ENCODE results near the gene TPP1. TPM values are rescaled to one million over a fixed set of nuclear protein-coding genes. Genes with fewer than 3 reads are reported as not detected.

Gene TPP1
- total and polyA plus RNA-seq, 5 donors from 2014 or later, result 100 to 165 (median 136) TPM

DNA sequence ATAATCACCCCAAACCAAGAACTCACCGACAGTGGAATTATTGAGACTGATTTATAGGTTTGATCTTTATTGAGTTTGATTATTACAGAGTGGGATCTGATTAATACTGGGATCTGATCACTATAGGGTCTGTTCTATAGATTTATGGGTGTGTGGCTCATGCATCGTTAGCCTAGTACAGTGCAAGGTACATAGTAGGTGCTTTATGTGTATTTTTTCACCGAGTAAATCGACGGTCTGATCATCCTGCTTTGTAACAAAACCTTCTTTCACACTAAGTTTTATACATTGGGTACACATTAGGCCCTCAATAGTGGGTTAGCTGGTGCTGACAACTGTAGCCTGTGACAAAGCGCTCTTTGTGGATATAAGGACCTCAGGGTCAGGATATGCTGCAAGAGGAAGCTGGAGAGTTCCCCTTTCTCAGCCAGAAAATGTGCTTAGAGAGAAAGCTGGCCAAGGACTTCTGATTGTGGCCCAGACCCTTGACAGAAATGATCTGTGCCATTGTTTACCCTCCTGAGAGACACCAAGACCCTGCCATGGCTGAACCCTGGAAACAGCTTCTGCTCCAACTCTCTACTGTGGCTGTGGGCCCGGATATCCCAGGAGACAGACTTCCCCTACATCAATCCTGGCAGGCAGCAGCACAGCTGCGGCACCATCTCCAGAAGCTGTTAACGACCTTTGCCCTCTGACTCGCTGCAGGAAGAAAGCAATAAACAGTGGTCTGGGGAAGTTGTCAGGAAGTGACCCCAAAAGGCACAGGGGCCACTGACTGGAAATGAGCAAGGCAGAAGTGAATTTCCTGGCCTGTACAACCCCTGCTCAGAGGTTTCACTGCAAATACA, 16.1 kb upstream of the TPP1 start:
- Histone ChIP-seq H3K9me3 (ENCODE audit: control insufficient read depth in 2 of 2, low read length in 2 of 2) (no peaks in the 10 kb centered on the region), H3K36me3 (ENCODE audit: control insufficient read depth, insufficient read depth, low read length) (no peaks in the 10 kb centered on the region), H3K27ac (ENCODE audit: insufficient read depth, low read length, poor library complexity, severe bottlenecking) (no peak overlapping the region), H3K27me3 (ENCODE audit: control insufficient read depth, insufficient read depth, low read length) (no peaks in the 10 kb centered on the region), H3K4me1 (ENCODE audit: control insufficient read depth, insufficient read depth, low read length, poor library complexity, severe bottlenecking) (no peaks in the 10 kb centered on the region), H3K4me3 (ENCODE audit: low read depth, low read length) (no peak overlapping the region)
- Mint-ChIP-seq H3K27ac (no peak overlapping the region), H3K36me3 (peaks cover 12% of the 10 kb centered on the region), H3K4me3 (no peak overlapping the region), H3K27me3 (no peaks in the 10 kb centered on the region), H3K9me3 (no peaks in the 10 kb centered on the region), H3K4me1 (peaks cover 0 to 4% (median 0%) of the 10 kb centered on the region in 4 donors)
- no peak for DNase-seq
- no peak for ATAC-seq (ENCODE audit: low read depth in 2 of 2)

DNA sequence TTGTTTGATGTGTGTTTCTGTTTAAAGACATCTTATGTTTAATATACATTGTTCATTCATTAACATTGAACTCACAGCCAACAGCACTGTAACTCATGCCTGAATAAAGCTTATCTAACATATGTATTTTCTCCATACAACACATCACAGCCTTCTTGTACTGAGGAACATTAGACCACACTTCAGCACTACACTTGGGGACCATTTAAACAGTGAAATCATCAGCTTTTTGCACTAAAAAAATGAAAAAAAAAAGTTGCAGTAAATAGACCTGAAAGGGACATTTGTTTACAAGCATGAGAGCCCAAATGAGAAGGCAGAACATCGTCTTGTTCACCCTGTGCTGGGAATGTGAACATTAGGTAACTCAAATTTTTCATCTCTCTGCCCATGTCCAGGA, 15.3 kb upstream of the TPP1 start:
- Histone ChIP-seq H3K9me3 (ENCODE audit: control insufficient read depth in 2 of 2, low read length in 2 of 2) (no peaks in the 10 kb centered on the region), H3K4me1 (ENCODE audit: control insufficient read depth, insufficient read depth, low read length, poor library complexity, severe bottlenecking) (no peaks in the 10 kb centered on the region), H3K4me3 (ENCODE audit: low read depth, low read length) (no peak overlapping the region), H3K36me3 (ENCODE audit: control insufficient read depth, insufficient read depth, low read length) (no peaks in the 10 kb centered on the region), H3K27me3 (ENCODE audit: control insufficient read depth, insufficient read depth, low read length) (no peaks in the 10 kb centered on the region), H3K27ac (ENCODE audit: insufficient read depth, low read length, poor library complexity, severe bottlenecking) (no peak overlapping the region)
- no peak overlapping the region for H3K4me3 Mint-ChIP-seq
- H3K27ac Mint-ChIP-seq, result no peak overlapping the region
- H3K27me3 Mint-ChIP-seq, result no peaks in the 10 kb centered on the region
- H3K9me3 Mint-ChIP-seq, result no peaks in the 10 kb centered on the region
- ATAC-seq (ENCODE audit: low read depth in 2 of 2) (no peak), DNase-seq (no peak)
- peaks cover 0 to 4% (median 0%) of the 10 kb centered on the region in 4 donors for H3K4me1 Mint-ChIP-seq
- peaks cover 9% of the 10 kb centered on the region for H3K36me3 Mint-ChIP-seq

DNA sequence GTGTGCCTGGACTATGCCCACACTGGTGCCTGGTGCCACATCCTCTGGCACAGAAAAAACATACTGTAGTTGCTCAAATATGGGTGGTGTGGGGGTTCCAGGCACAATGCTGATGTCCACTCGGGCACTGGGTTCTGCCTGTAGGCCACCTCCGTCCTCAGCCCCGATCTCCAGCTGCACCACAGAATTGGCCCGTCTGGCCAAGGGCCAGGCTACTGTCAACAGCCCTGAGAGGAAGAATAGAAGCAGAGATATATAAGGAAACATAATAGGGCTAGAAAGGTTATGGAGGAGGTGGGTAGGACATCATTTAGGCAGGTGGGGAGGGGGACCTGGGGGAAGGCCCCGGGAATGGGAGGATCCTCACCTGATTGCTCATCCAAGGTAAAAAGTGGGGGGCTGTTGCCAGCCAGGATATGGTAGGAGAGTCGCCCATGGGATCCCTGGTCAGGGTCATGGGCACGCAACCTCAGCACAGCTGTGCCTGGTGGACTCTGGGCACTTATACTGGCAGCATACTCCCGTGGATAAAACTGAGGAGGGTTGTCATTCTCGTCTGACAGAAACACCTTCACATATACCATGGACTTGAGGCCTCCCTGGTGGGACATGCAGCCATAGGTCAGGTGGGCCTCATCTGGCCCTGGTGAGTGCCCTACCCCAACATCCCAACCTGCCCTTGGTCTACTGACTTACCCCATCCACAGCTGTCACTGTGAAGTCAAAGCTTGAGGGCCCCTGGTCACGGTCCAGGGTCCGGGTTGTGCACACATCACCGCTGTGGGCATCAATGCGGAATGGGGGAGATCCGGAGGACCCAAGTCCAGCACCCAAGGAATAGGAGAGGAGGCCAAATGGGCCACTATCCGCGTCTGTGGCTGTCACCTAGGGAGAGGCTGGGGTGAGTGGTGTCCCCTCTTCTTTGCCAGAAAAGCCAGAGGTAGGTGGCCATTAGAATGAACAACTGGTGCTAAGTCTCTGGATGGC, 14.5 kb upstream of the TPP1 start:
- Mint-ChIP-seq H3K4me3 (no peak overlapping the region), H3K4me1 (peaks cover 0 to 5% (median 0%) of the 10 kb centered on the region in 4 donors), H3K36me3 (peaks cover 5% of the 10 kb centered on the region), H3K27me3 (no peaks in the 10 kb centered on the region), H3K27ac (no peak overlapping the region), H3K9me3 (no peaks in the 10 kb centered on the region)
- no peaks in the 10 kb centered on the region for H3K9me3 ChIP-seq (ENCODE audit: control insufficient read depth in 2 of 2, low read length in 2 of 2)
- H3K36me3 ChIP-seq (ENCODE audit: control insufficient read depth, insufficient read depth, low read length), result no peaks in the 10 kb centered on the region
- H3K4me1 ChIP-seq (ENCODE audit: control insufficient read depth, insufficient read depth, low read length, poor library complexity, severe bottlenecking), result no peaks in the 10 kb centered on the region
- ATAC-seq (ENCODE audit: low read depth in 2 of 2) (no peak), DNase-seq (no peak)
- H3K27me3 ChIP-seq (ENCODE audit: control insufficient read depth, insufficient read depth, low read length), result no peaks in the 10 kb centered on the region
- no peak overlapping the region for H3K4me3 ChIP-seq (ENCODE audit: low read depth, low read length)
- H3K27ac ChIP-seq (ENCODE audit: insufficient read depth, low read length, poor library complexity, severe bottlenecking), result no peak overlapping the region

DNA sequence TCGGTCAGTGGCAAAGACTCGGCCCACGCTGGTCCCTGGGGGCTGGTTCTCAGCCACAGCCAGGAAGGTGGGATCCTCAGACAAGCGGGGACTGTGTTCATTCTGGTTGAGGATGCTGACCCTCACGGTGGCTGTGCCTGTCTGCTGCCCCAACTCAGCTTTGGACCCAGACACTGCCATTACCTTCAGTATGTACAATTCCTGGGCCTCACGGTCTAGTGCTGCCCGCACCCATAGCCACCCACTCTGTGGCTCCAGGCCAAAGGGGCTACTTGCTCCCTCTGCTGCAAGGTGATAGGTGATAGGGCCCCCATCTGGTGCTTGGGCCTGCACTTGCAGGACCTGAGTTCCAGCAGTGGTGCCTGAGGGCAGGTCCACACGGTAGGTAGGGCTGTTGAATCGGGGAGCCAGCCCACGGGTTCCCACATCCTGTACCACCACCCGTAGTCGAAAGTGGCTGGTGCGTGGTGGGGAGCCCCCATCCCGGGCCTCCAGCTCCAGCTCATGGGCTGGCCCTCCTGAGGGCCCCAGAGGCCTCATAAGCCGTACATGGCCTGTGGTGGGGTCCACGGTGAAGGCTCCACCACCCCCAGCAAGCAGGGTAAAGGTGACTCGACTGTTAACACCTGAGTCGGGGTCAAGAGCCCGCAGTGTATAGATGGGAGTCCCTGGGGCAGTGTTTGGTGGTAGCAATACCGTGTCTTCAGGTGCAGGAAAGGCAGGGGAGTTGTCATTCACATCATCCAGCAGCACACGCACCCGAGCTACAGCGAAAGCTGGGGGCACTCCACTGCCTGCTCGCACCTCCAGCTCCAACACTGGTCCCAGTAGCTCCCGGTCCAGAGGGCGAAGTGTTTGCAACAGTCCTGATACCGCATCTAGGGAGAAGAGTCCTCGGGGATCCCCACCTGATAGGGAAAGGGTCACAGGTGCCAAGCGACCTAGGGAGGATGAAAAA, 13.2 kb upstream of the TPP1 start:
- Mint-ChIP-seq H3K27ac (no peak overlapping the region), H3K36me3 (peaks cover 5% of the 10 kb centered on the region), H3K9me3 (no peaks in the 10 kb centered on the region), H3K4me1 (peaks cover 4 to 15% (median 9%) of the 10 kb centered on the region in 4 donors), H3K27me3 (no peaks in the 10 kb centered on the region), H3K4me3 (no peak overlapping the region)
- no peaks in the 10 kb centered on the region for H3K36me3 ChIP-seq (ENCODE audit: control insufficient read depth, insufficient read depth, low read length)
- ATAC-seq (ENCODE audit: low read depth in 2 of 2), result no peak
- peaks cover 6% of the 10 kb centered on the region for H3K4me1 ChIP-seq (ENCODE audit: control insufficient read depth, insufficient read depth, low read length, poor library complexity, severe bottlenecking)
- H3K9me3 ChIP-seq (ENCODE audit: control insufficient read depth in 2 of 2, low read length in 2 of 2), result no peaks in the 10 kb centered on the region
- H3K4me3 ChIP-seq (ENCODE audit: low read depth, low read length), result no peak overlapping the region
- no peak overlapping the region for H3K27ac ChIP-seq (ENCODE audit: insufficient read depth, low read length, poor library complexity, severe bottlenecking)
- DNase-seq, result no peak
- H3K27me3 ChIP-seq (ENCODE audit: control insufficient read depth, insufficient read depth, low read length), result no peaks in the 10 kb centered on the region

GRCh38 chr11:6631361-6631890, 12.2 kb upstream of the TPP1 start:
- Mint-ChIP-seq H3K27me3 (no peaks in the 10 kb centered on the region), H3K9me3 (no peaks in the 10 kb centered on the region), H3K4me3 (no peak overlapping the region), H3K27ac (peak overlapping the region in 1 of 3 donors; percentile 55), H3K4me1 (peaks cover 4 to 20% (median 13%) of the 10 kb centered on the region in 4 donors), H3K36me3 (peaks cover 5% of the 10 kb centered on the region)
- peaks cover 9% of the 10 kb centered on the region for H3K4me1 ChIP-seq (ENCODE audit: control insufficient read depth, insufficient read depth, low read length, poor library complexity, severe bottlenecking)
- no peak overlapping the region for H3K4me3 ChIP-seq (ENCODE audit: low read depth, low read length)
- DNase-seq, result no peak
- H3K27ac ChIP-seq (ENCODE audit: insufficient read depth, low read length, poor library complexity, severe bottlenecking), result no peak overlapping the region
- ATAC-seq (ENCODE audit: low read depth in 2 of 2), result no peak
- H3K9me3 ChIP-seq (ENCODE audit: control insufficient read depth in 2 of 2, low read length in 2 of 2), result no peaks in the 10 kb centered on the region
- no peaks in the 10 kb centered on the region for H3K36me3 ChIP-seq (ENCODE audit: control insufficient read depth, insufficient read depth, low read length)
- no peaks in the 10 kb centered on the region for H3K27me3 ChIP-seq (ENCODE audit: control insufficient read depth, insufficient read depth, low read length)

DNA sequence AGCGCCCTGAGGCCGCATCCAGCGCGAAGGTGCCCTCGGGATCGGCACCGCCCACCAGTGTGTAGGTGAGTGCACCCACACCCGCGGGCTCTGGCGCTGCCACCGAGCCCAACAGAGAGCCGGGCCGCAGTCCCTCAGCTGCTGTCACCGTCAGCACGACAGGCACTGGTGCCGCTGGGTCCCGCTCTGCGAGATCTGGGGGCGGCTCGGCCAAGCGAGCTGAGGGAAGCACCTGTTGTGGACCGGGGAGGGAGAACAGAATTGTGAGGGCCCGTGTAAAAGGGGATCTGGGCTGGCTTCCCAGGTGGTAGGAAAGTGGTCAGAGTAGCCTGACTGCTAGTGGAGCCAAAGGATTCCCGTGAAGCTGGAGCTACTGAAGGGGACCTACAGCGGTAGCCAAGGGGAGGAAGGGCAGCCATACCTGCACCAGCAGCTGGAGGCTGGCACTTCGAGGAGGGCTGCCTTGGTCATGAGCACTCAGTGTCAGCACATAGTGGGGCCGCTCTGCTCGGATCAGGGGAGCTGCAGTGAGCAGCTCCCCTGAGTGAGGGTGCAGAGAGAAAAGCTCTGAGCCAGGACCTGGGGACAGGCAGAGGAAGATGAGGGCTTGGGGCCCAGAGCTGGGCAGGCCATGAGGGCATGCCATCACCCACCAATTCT, 11.5 kb upstream of the TPP1 start:
- Histone ChIP-seq H3K36me3 (ENCODE audit: control insufficient read depth, insufficient read depth, low read length) (no peaks in the 10 kb centered on the region), H3K9me3 (ENCODE audit: control insufficient read depth in 2 of 2, low read length in 2 of 2) (no peaks in the 10 kb centered on the region), H3K27me3 (ENCODE audit: control insufficient read depth, insufficient read depth, low read length) (no peaks in the 10 kb centered on the region), H3K27ac (ENCODE audit: insufficient read depth, low read length, poor library complexity, severe bottlenecking) (no peak overlapping the region), H3K4me1 (ENCODE audit: control insufficient read depth, insufficient read depth, low read length, poor library complexity, severe bottlenecking) (peaks cover 9% of the 10 kb centered on the region), H3K4me3 (ENCODE audit: low read depth, low read length) (no peak overlapping the region)
- peaks cover 4 to 20% (median 13%) of the 10 kb centered on the region in 4 donors for H3K4me1 Mint-ChIP-seq
- ATAC-seq (ENCODE audit: low read depth in 2 of 2), result no peak
- no peak for DNase-seq
- no peak overlapping the region for H3K4me3 Mint-ChIP-seq
- H3K9me3 Mint-ChIP-seq, result no peaks in the 10 kb centered on the region
- H3K27ac Mint-ChIP-seq, result no peak overlapping the region
- no peaks in the 10 kb centered on the region for H3K27me3 Mint-ChIP-seq
- H3K36me3 Mint-ChIP-seq, result peaks cover 5% of the 10 kb centered on the region
